Muscle of leg (tissue), 11 donors: ENCODE results near the gene CEP170B. TPM values are rescaled to one million over a fixed set of nuclear protein-coding genes. Genes with fewer than 3 reads are reported as not detected.

ENCODE experiments used
- DNase-seq: peaks from one replicate; pipeline ENCODE4 v3.0.0; 2013
- H3K27ac ChIP-seq: one replicate; pipeline ENCODE4 v1.5.1; 2013; ENCODE audit warnings: mild to moderate bottlenecking, low read length, control low read depth
- H3K27me3 ChIP-seq: one replicate; pipeline ENCODE4 v1.6.1; 2013; ENCODE audit warnings: low read length; ENCODE audit not compliant: control insufficient read depth, insufficient read depth
- H3K36me3 ChIP-seq: one replicate; pipeline ENCODE4 v1.6.1; 2013; ENCODE audit warnings: low read length; ENCODE audit not compliant: control insufficient read depth, insufficient read depth
- H3K4me1 ChIP-seq: one replicate; pipeline ENCODE4 v1.6.1; 2013; ENCODE audit warnings: low read length; ENCODE audit not compliant: control insufficient read depth, insufficient read depth
- H3K4me3 ChIP-seq: one replicate; pipeline ENCODE4 v1.5.1; 2013; ENCODE audit warnings: low read length, control low read depth
- H3K9me3 ChIP-seq: replicated peaks from 2 replicates; pipeline ENCODE4 v1.6.1; 2013; ENCODE audit warnings: low read depth, low read length; ENCODE audit not compliant: control insufficient read depth
- WGBS: methylation state at CpG from one replicate; pipeline ENCODE4 v1.1.5; 2013; ENCODE audit warnings: missing lambda C conversion rate; ENCODE audit not compliant: insufficient coverage; 5-methylcytosine and 5-hydroxymethylcytosine counted together
- polyA plus RNA-seq, 8 donors: library from polyadenylated mRNA; unstranded; fragments of 120-200 nt; gene quantifications; one replicate each; pipeline versions ENCODE4 v1.2.1 to v1.2.3, GENCODE V29; 2013; ENCODE audit warnings: inconsistent platforms in 1 of 8, low replicate concordance in 1 of 8; ENCODE audit not compliant: insufficient read length in 8 of 8, insufficient read depth in 1 of 8
- total RNA-seq: library from RNA; stranded (reverse); fragments of 120-200 nt; gene quantifications from one replicate; pipeline ENCODE4 v1.2.4, GENCODE V29; 2013

Gene CEP170B
- total and polyA plus RNA-seq, 9 donors: 1.6 to 5.1 (median 2.6) TPM

DNA sequence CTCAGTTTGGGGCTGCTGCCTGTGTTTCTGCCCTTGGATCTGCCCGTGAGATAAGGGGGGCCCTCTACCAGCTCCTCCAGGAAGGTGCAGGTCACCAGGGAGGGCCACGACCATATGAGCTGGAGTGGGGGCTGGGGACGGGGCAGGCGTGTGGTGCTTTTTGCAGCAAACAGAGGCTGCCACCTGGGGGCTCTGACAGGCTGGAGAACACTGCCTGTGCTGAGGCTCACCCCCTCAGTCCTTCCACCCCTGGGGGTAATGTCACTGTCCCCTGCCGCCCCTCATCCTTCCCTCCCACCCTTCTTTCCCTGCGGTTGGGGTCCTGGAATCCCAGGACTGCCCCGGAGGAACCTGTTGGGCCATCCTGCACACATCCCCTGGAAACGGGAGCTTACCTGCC lies 62.8 kb downstream of the CEP170B start:
- H3K36me3 ChIP-seq: no peaks in the 10 kb centered on the region
- WGBS: 56% methylated on average over 6 of the region's 8 CpGs

DNA sequence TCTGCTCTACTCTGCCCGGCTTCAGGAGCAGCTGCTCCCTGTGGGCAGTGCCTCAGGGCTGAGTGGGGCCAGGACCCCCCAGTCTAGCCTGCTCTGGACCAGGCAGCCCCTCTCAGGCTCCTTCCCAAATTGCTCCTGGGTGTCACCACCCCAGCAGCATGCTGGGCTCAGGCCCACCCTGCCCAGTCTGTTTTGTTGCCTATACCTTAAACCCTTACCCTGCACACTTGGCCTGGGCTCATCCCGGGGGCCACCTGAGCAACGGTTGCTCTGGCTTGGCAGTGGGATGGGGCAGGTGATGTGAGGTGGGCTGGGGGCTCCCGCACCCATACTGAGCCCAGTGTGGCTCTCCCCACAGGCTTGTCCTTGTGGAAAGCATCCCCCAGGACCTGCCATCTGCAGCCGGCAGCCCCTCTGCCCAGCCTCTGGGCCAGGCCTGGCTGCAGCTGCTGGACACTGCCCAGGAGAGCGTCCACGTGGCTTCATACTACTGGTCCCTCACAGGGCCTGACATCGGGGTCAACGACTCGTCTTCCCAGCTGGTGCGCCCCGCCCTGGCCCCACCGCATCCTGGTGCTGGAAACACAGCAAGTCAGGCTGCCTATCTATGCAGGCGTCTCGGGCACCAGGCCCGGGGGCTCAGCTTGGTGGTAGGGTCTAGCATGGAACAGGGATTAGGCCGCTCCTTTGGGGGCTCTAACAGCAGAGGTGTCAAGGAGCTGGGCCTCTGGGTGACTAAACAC lies 63.5 kb downstream of the CEP170B start:
- H3K36me3 ChIP-seq: no peaks in the 10 kb centered on the region
- 60% methylated on average over 12 of the region's 17 CpGs for WGBS
- H3K9me3 ChIP-seq: peaks cover 8% of the 10 kb centered on the region
- H3K4me1 ChIP-seq: peaks cover 54% of the 10 kb centered on the region
- H3K4me3 ChIP-seq: no peak overlapping the region
- H3K27me3 ChIP-seq: peaks cover 22% of the 10 kb centered on the region
- no peak overlapping the region for H3K27ac ChIP-seq
- DNase-seq: no peak

More for the DNA sequence above, 62.8 kb downstream of the CEP170B start:
- peaks cover 51% of the 10 kb centered on the region for H3K4me1 ChIP-seq
- peaks cover 8% of the 10 kb centered on the region for H3K9me3 ChIP-seq
- no peak overlapping the region for H3K27ac ChIP-seq
- peaks cover 20% of the 10 kb centered on the region for H3K27me3 ChIP-seq
- DNase-seq: no peak
- no peak overlapping the region for H3K4me3 ChIP-seq

DNA sequence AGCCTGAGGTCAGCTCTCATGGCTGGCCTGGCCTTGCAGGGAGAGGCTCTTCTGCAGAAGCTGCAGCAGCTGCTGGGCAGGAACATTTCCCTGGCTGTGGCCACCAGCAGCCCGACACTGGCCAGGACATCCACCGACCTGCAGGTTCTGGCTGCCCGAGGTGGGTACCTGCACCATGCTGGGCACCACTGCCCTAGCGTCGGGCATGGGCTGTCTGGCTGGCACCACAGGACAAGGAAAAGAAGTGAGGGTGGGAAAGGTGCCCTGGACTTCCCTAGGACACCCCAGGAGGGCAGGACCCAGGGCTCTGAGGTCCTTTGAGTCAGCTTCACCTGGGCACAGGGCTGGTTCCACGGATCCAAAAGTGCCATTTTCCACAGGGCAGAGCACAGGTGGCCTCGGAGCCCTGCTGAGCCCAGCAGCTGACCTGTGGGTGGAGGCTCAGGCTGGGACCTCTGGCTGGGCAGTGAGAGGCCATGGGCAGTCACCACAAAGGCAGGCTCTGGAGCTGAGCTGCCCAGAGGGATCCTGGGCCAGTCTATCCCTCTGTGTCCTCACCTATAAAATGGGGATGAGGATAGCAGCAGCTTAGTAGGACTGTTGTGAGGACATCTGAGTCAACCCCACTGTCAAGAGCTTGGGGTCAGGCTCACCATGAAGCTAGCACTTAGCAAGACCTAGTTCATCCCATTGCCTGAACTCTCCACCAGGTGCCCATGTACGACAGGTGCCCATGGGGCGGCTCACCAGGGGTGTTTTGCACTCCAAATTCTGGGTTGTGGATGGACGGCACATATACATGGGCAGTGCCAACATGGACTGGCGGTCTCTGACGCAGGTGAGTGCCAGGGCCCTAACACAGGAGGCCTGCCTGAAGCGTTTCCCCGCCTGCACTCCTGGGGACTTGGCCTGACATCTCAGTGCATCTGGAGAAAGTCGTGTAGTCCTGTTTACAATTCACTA lies 64.5 kb downstream of the CEP170B start:
- peaks cover 28% of the 10 kb centered on the region for H3K27me3 ChIP-seq
- DNase-seq: no peak
- H3K9me3 ChIP-seq: peaks cover under 1% of the 10 kb centered on the region
- no peak overlapping the region for H3K27ac ChIP-seq
- H3K36me3 ChIP-seq: no peaks in the 10 kb centered on the region
- H3K4me3 ChIP-seq: no peak overlapping the region
- 91% methylated on average over 11 of the region's 15 CpGs for WGBS
- H3K4me1 ChIP-seq: peaks cover 57% of the 10 kb centered on the region

DNA sequence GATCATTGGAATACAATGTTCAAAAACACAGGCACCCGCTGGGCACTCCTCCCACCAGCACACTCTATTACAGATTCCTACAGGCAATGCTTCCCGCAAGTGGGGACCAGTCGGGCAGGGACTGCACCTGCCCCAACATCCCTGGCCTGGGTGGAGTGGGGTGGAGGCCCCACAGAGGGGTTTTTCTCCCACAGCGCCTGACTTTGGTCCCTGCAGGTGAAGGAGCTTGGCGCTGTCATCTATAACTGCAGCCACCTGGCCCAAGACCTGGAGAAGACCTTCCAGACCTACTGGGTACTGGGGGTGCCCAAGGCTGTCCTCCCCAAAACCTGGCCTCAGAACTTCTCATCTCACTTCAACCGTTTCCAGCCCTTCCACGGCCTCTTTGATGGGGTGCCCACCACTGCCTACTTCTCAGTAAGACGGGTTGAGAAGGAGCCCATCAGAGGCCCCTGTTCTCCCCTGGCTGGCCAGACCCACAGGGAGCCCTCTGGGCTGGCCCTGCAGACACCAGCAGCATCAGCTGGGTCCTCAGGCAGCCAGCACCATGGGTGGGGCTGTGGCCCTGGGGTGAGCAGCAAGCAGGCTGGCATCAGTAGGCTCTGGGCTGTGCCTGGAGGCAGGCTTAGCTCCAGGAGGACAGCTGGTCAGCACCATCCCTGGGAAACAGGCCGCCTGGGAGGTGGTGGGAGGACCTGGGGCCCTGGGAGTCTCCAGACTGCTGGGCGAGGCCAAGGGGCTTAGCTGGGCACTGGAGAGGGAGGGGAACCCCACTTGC lies 65.6 kb downstream of the CEP170B start:
- Histone ChIP-seq H3K9me3 (no peaks in the 10 kb centered on the region), H3K4me3 (no peak overlapping the region), H3K27me3 (peaks cover 33% of the 10 kb centered on the region), H3K36me3 (no peaks in the 10 kb centered on the region), H3K4me1 (peaks cover 49% of the 10 kb centered on the region), H3K27ac (no peak overlapping the region)
- peak; percentile 64 for DNase-seq
- 74% methylated on average over 6 of the region's 10 CpGs for WGBS

DNA sequence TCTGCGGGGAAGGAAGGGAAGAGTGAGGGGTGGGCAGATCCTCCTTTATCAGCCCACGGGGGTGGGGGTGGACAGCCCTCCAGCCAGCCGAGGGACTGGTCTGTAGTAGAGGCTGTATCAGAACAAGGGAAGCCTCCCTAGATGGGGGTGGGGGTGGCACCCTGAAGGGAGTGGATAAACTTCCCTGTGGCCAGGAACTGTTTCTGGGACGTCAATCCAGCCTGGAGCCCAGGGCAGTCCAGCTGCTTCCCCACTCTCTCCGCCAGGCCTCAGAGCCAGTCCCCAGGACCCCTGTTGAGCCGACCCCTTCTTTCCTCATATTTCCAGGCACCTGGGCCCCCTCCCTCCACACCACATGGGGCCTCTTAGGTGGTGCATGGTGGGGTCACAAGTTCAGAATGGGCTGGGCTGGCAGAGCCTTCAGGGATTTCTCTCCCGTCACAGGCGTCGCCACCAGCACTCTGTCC lies 66.3 kb downstream of the CEP170B start:
- WGBS: 57% methylated on average over 1 of the region's 9 CpGs
- Histone ChIP-seq H3K27me3 (peaks cover 33% of the 10 kb centered on the region), H3K4me3 (no peak overlapping the region), H3K9me3 (no peaks in the 10 kb centered on the region), H3K36me3 (no peaks in the 10 kb centered on the region), H3K27ac (no peak overlapping the region), H3K4me1 (peaks cover 44% of the 10 kb centered on the region)
- DNase-seq: no peak

DNA sequence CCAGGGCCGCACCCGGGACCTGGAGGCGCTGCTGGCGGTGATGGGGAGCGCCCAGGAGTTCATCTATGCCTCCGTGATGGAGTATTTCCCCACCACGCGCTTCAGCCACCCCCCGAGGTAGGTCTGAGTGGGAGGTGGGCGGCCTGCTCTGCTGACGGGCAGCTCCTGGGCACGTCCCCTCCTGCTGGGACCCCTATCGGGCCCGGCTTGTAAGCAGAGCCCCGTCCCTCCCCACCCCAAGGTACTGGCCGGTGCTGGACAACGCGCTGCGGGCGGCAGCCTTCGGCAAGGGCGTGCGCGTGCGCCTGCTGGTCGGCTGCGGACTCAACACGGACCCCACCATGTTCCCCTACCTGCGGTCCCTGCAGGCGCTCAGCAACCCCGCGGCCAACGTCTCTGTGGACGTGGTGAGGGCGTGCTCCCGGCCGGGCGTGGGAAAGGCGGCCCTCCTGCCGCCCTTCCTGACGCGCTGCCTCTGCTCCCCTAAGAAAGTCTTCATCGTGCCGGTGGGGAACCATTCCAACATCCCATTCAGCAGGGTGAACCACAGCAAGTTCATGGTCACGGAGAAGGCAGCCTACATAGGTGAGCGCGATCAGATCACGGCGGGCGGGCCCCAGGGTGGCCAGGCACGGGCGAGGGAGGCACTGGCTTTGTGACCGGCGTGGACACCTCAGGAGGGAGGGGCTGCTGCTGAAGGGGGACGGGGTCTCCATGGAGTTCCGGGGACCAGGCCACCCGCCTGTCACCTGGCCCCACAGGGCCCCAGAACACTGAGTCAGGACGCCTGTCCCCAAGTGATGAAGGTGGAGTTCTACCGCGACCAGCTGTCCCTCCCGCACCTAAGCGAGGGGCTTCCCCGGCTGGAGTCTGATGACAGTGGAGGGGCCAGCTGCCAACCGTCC lies 67.0 kb downstream of the CEP170B start:
- Histone ChIP-seq H3K27me3 (peaks cover 33% of the 10 kb centered on the region), H3K4me1 (peaks cover 37% of the 10 kb centered on the region), H3K36me3 (no peaks in the 10 kb centered on the region), H3K4me3 (peak overlapping the region; percentile 19), H3K27ac (peak overlapping the region; percentile 13), H3K9me3 (no peaks in the 10 kb centered on the region)
- DNase-seq: peak; percentile 32
- WGBS: 17% methylated on average over 40 of the region's 64 CpGs

DNA sequence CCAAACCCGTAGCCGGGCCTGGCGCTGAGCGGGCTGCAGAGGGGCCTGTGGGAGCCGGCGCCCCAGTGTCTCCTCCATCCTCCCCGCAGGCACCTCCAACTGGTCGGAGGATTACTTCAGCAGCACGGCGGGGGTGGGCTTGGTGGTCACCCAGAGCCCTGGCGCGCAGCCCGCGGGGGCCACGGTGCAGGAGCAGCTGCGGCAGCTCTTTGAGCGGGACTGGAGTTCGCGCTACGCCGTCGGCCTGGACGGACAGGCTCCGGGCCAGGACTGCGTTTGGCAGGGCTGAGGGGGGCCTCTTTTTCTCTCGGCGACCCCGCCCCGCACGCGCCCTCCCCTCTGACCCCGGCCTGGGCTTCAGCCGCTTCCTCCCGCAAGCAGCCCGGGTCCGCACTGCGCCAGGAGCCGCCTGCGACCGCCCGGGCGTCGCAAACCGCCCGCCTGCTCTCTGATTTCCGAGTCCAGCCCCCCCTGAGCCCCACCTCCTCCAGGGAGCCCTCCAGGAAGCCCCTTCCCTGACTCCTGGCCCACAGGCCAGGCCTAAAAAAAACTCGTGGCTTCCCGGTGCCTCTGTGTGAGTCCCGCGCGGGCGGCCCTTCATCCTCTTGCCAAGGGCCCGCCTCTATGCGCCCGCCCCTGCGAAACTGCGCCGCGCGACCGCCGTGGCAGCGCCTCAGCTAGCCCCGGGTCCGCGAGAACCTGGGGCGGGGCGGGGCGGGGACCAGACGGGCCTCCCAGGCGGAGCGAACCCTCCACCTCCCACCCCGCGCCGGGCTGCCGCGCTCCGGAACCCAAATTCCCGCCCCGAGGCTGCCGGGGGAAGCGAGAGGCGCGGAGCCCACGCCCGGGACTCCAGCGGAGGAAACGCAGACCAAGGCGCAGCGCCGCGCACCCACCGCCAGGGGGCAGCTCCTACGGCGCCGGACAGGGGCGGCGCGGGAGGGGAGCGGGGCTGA lies 67.9 kb downstream of the CEP170B start:
- no peaks in the 10 kb centered on the region for H3K36me3 ChIP-seq
- peak overlapping the region; percentile 42 for H3K4me3 ChIP-seq
- no peaks in the 10 kb centered on the region for H3K9me3 ChIP-seq
- DNase-seq: peak; percentile 96
- no peak overlapping the region for H3K27ac ChIP-seq
- H3K4me1 ChIP-seq: peaks cover 32% of the 10 kb centered on the region
- H3K27me3 ChIP-seq: peaks cover 31% of the 10 kb centered on the region
- 2% methylated on average over 83 of the region's 100 CpGs for WGBS

DNA sequence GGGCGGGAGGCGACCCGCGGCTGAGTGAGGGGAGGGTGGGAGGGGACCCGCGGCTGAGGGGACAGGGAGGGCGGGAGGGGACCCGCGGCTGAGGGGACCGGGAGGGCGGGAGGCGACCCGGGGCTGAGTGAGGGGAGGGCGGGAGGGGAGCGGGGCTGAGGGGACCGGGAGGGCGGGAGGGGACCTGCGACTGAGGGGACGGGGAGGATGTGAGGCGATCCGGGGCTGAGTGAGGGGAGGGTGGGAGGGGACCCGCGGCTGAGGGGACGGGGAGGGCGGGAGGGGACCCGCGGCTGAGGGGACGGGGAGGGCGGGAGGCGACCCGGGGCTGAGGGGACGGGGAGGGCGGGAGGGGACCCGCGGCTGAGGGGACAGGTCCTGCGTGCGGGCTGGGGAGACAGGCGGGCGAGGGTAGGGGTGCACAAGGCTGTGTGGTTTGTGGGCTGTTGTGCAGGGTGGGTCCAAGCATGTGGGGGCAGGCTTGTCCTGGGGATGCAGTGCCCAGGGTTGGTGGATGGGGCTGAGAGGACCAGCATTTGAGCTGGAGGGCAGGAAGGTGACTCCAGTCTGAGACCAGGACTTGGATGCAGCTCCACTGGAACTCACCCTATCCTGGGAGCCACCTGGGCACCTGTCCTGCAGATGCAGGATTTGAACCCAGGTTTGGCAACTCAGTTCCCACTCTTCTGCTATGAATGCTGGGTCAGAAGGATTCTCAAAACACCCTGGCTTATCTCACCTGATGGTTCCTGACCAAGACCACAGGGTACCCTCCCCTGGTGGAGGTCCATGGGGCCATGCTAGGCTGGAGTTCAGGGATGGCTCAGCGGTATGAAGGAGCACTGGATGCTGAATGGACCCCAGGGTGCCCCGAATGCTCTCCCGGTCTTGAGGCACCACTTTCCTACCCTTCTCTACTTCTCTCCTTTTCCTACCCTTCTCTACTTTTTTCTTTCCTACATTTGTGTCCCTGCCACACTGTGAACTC lies 69.0 kb downstream of the CEP170B start:
- Histone ChIP-seq H3K4me1 (peaks cover 38% of the 10 kb centered on the region), H3K9me3 (no peaks in the 10 kb centered on the region), H3K27me3 (peaks cover 34% of the 10 kb centered on the region), H3K27ac (no peak overlapping the region), H3K36me3 (no peaks in the 10 kb centered on the region), H3K4me3 (no peak overlapping the region)
- WGBS: 20% methylated on average over 11 of the region's 42 CpGs
- peak; percentile 30 for DNase-seq
